WERI-Rb-1 (cell line): ENCODE results near the gene SAG.

Source experiments
- DNase-seq: peaks from one replicate; pipeline ENCODE4 v3.0.0-alpha.2; 2020
- H3K27ac ChIP-seq: fragments of 250-450 bp; sonication (Bioruptor Pico); 2 replicates; pipeline ENCODE4 v1.5.1; 2020; ENCODE audit warnings: mild to moderate bottlenecking, moderate library complexity
- H3K27me3 ChIP-seq: fragments of 250-450 bp; sonication (Bioruptor Pico); 2 replicates; pipeline ENCODE4 v1.5.1; 2021; ENCODE audit warnings: mild to moderate bottlenecking, low read depth, moderate library complexity; ENCODE audit not compliant: insufficient read depth, severe bottlenecking
- H3K36me3 ChIP-seq: fragments of 250-450 bp; sonication (Bioruptor Pico); 2 replicates; pipeline ENCODE4 v1.5.1; 2020; ENCODE audit warnings: mild to moderate bottlenecking, moderate library complexity
- H3K4me3 ChIP-seq: 2 replicates; pipeline ENCODE4 v1.5.1; 2011; ENCODE audit warnings: low read depth, mild to moderate bottlenecking, control low read depth, low read length
- H3K9me3 ChIP-seq: fragments of 250-450 bp; sonication (Bioruptor Pico); 2 replicates; pipeline ENCODE4 v1.5.1; 2021; ENCODE audit warnings: mild to moderate bottlenecking, moderate library complexity; ENCODE audit not compliant: severe bottlenecking
- CTCF ChIP-seq: IDR thresholded peaks from 2 replicates; pipeline ENCODE4 v1.5.1; 2011; ENCODE audit warnings: low read depth, mild to moderate bottlenecking, control low read depth, inconsistent platforms, low read length

Gene SAG

GRCh38 chr2:233363744-233364235 lies 56.2 kb downstream of the SAG start:
- no peak for DNase-seq
- no peaks in the 10 kb centered on the region for H3K27me3 ChIP-seq
- no peak overlapping the region for H3K4me3 ChIP-seq
- peaks cover 5% of the 10 kb centered on the region for H3K36me3 ChIP-seq
- no peaks in the 10 kb centered on the region for H3K9me3 ChIP-seq
- TF ChIP-seq CTCF = no peak
- no peak overlapping the region for H3K27ac ChIP-seq

DNA sequence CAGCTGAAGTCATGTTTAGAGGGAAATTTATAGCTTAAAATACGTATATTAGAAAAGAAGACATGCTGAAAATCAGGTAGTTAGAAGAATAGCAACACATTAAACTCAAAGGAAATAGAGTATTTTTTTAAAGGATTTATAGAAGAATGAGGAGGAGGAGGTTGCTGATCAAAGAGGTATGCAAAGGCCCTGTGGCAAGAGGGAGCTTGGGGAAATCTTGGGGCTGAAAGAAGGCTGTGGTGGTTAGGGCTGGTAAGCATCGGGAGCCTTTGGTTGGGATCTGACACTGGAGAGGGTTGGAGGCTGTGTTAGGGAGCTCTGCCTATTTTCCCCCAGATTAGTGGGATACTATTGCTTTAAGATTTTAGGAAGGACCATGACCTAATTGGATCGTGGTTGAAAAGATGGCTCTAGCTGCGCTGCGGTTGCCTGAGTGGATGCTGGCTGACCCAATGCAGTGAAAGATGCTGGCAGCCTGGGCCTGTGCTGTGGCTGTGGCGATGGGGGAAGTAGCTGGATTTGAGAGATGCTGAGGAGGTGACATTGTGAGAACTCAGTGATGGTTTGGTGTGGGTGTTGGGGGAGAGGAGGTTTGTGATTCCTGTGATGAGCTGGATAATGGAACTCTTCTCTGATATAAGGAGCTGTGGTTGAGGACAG lies 58.4 kb downstream of the SAG start:
- no peak overlapping the region for H3K4me3 ChIP-seq
- DNase-seq = no peak
- no peak overlapping the region for H3K27ac ChIP-seq
- no peaks in the 10 kb centered on the region for H3K27me3 ChIP-seq
- H3K36me3 ChIP-seq = peaks cover 5% of the 10 kb centered on the region; the same call in 1 of the 2 replicates
- no peak for TF ChIP-seq CTCF
- H3K9me3 ChIP-seq = no peaks in the 10 kb centered on the region

DNA sequence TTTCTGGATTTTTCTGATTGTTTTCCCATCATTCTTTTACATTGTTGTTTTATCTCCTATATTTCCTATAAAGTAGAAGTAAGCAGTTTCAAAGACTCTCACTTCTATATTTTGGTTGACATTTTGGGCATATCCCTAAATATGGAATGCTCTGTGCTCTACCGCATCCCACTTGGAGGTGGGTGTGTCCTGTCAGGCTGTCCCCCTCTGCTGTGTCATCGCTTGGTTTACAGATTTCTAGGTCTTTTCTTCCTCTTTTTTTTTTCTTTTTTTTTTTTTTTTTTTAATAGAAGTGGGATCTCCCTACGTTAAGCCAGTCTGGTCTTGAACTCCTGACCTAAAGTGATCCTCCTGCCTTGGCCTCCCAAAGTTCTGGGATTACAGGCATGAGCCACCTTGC lies 60.0 kb downstream of the SAG start:
- H3K4me3 ChIP-seq = no peak overlapping the region
- no peaks in the 10 kb centered on the region for H3K9me3 ChIP-seq
- H3K27ac ChIP-seq = no peak overlapping the region
- H3K27me3 ChIP-seq = no peaks in the 10 kb centered on the region
- DNase-seq = no peak
- TF ChIP-seq CTCF = no peak
- H3K36me3 ChIP-seq = peaks cover 5% of the 10 kb centered on the region; the same call in 1 of the 2 replicates

GRCh38 chr2:233368756-233369155 lies 61.1 kb downstream of the SAG start:
- Histone ChIP-seq H3K27me3 (no peaks in the 10 kb centered on the region), H3K27ac (no peak overlapping the region), H3K36me3 (peaks cover 4% of the 10 kb centered on the region; the same call in 1 of the 2 replicates), H3K4me3 (no peak overlapping the region), H3K9me3 (no peaks in the 10 kb centered on the region)
- no peak for DNase-seq
- TF ChIP-seq CTCF = no peak

GRCh38 chr2:233369462-233369861 lies 61.8 kb downstream of the SAG start:
- H3K27me3 ChIP-seq = no peaks in the 10 kb centered on the region
- DNase-seq = no peak
- H3K9me3 ChIP-seq = no peaks in the 10 kb centered on the region
- no peak for TF ChIP-seq CTCF
- H3K36me3 ChIP-seq = no peaks in the 10 kb centered on the region
- no peak overlapping the region for H3K4me3 ChIP-seq
- no peak overlapping the region for H3K27ac ChIP-seq
